Measurements from ENCODE around the gene VOPP1.

Gene VOPP1

GRCh38 chr7:55533050-55533728 lies 39.1 kb downstream of the VOPP1 start:
- Histone ChIP-seq H3F3A (ENCODE audit: low read depth) (no peaks in the 10 kb centered on the region), H3K79me2 (ENCODE audit: insufficient read depth, low read length) (peaks cover 84% of the 10 kb centered on the region), H3K27me3 (ENCODE audit: insufficient read depth, low read length, poor library complexity, severe bottlenecking) (no peaks in the 10 kb centered on the region), H3K9ac (ENCODE audit: low read depth, low read length, poor library complexity, severe bottlenecking) (peak overlapping the region; percentile 25), H4K20me1 (ENCODE audit: insufficient read depth, low read length, poor library complexity, severe bottlenecking) (peaks cover 82% of the 10 kb centered on the region), H3K4me1 (ENCODE audit: insufficient read depth, low read length, poor library complexity, severe bottlenecking) (peaks cover 59% of the 10 kb centered on the region), H3K4me2 (ENCODE audit: low read depth, low read length, poor library complexity, severe bottlenecking) (peak overlapping the region; percentile 77), H3K36me3 (ENCODE audit: insufficient read depth, low read length) (no peaks in the 10 kb centered on the region), H3K9me3 (ENCODE audit: insufficient read depth, low read depth, low read length) (no peaks in the 10 kb centered on the region), H3K4me3 (ENCODE audit: low read length, poor library complexity, severe bottlenecking) (peak overlapping the region; percentile 33), H2AFZ (ENCODE audit: low read length) (no peak overlapping the region), H3K9me2 (replicated peaks; ENCODE audit: low read depth, low read length) (no peaks in the 10 kb centered on the region)
- TF ChIP-seq CTCF (conservative IDR thresholded peaks at IDR 0.05; ENCODE audit: low read length): no peak
- no peak for TF ChIP-seq EZH2phosphoT487 (IDR thresholded peaks at IDR 0.05; ENCODE audit: borderline replicate concordance)

- Histone ChIP-seq H3K79me2 (ENCODE audit: insufficient read depth, low read length) (peaks cover 84% of the 10 kb centered on the region), H3K9me3 (ENCODE audit: insufficient read depth, low read depth, low read length) (no peaks in the 10 kb centered on the region), H3F3A (ENCODE audit: low read depth) (no peaks in the 10 kb centered on the region), H3K4me2 (ENCODE audit: low read depth, low read length, poor library complexity, severe bottlenecking) (peak overlapping the region; percentile 77), H3K4me1 (ENCODE audit: insufficient read depth, low read length, poor library complexity, severe bottlenecking) (peaks cover 51% of the 10 kb centered on the region), H3K9me2 (replicated peaks; ENCODE audit: low read depth, low read length) (no peaks in the 10 kb centered on the region), H3K27me3 (ENCODE audit: insufficient read depth, low read length, poor library complexity, severe bottlenecking) (no peaks in the 10 kb centered on the region), H3K9ac (ENCODE audit: low read depth, low read length, poor library complexity, severe bottlenecking) (peak overlapping the region; percentile 25), H3K36me3 (ENCODE audit: insufficient read depth, low read length) (no peaks in the 10 kb centered on the region), H2AFZ (ENCODE audit: low read length) (no peak overlapping the region), H3K4me3 (ENCODE audit: low read length, poor library complexity, severe bottlenecking) (peak overlapping the region; percentile 33), H4K20me1 (ENCODE audit: insufficient read depth, low read length, poor library complexity, severe bottlenecking) (peaks cover 81% of the 10 kb centered on the region)
- TF ChIP-seq EZH2phosphoT487 (IDR thresholded peaks at IDR 0.05; ENCODE audit: borderline replicate concordance): no peak
- TF ChIP-seq CTCF (conservative IDR thresholded peaks at IDR 0.05; ENCODE audit: low read length): no peak
Observed at GRCh38 chr7:55532150-55532917, 40.0 kb downstream of the VOPP1 start.

GRCh38 chr7:55531536-55531935 lies 40.8 kb downstream of the VOPP1 start:
- Histone ChIP-seq H3K36me3 (ENCODE audit: insufficient read depth, low read length) (no peaks in the 10 kb centered on the region), H3K9me3 (ENCODE audit: insufficient read depth, low read depth, low read length) (no peaks in the 10 kb centered on the region), H3F3A (ENCODE audit: low read depth) (no peaks in the 10 kb centered on the region), H2AFZ (ENCODE audit: low read length) (no peak overlapping the region), H3K27me3 (ENCODE audit: insufficient read depth, low read length, poor library complexity, severe bottlenecking) (no peaks in the 10 kb centered on the region), H3K9ac (ENCODE audit: low read depth, low read length, poor library complexity, severe bottlenecking) (no peak overlapping the region), H3K79me2 (ENCODE audit: insufficient read depth, low read length) (peaks cover 84% of the 10 kb centered on the region), H3K4me2 (ENCODE audit: low read depth, low read length, poor library complexity, severe bottlenecking) (no peak overlapping the region), H3K9me2 (replicated peaks; ENCODE audit: low read depth, low read length) (no peaks in the 10 kb centered on the region), H3K4me3 (ENCODE audit: low read length, poor library complexity, severe bottlenecking) (no peak overlapping the region), H4K20me1 (ENCODE audit: insufficient read depth, low read length, poor library complexity, severe bottlenecking) (peaks cover 81% of the 10 kb centered on the region), H3K4me1 (ENCODE audit: insufficient read depth, low read length, poor library complexity, severe bottlenecking) (peaks cover 43% of the 10 kb centered on the region)
- TF ChIP-seq CTCF (conservative IDR thresholded peaks at IDR 0.05; ENCODE audit: low read length): no peak
